ENCODE results near the gene BAZ2B. TPM values are rescaled to one million over a fixed set of nuclear protein-coding genes. Genes with fewer than 3 reads are reported as not detected.

BAZ2B gene
- total RNA-seq, 1 experiment from 2014 or later: 19.9 TPM

DNA sequence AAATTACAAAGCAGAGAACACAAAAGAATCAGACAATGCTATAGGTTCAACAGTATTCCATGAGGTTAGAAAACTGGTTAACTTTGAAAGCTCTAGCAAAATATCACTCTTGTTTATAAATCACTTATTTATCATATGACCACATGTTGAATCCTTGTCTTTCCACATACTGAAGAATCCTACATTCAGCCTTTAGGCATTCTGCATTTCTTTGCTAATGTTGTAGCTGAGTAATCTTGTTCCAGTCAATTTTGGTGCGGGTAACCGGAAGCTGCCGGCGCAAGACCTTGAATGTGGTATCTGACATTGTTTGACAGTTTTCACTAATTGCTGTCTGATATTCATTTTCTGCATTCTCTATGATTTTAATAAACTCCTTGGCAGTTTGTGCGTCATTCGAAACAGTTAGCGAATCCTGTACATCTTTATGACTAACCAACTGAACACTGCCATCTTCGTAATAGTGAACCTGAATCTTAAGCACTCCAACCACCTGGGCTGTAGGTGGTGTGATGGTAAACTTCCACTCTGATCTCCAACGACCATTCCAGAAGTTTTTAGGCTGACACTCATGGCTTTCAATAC is 154.1 kb downstream of the BAZ2B start:
- Histone ChIP-seq H3K4me3 (replicated peaks in 1 of 2; ENCODE audit: low read depth in 1 of 2, low read length in 2 of 2) (no peak overlapping the region), H3K27me3 (ENCODE audit: insufficient read depth, low read length) (no peaks in the 10 kb centered on the region), H3K9me3 (ENCODE audit: control insufficient read depth in 1 of 2, insufficient read depth in 1 of 2, low read depth in 1 of 2, low read length in 2 of 2) (no peaks in the 10 kb centered on the region), H3K4me1 (ENCODE audit: control insufficient read depth in 1 of 2, insufficient read depth in 2 of 2, low read length in 2 of 2) (no peaks in the 10 kb centered on the region), H2AFZ (ENCODE audit: low read depth, low read length, poor library complexity, severe bottlenecking) (no peak overlapping the region), H3K79me2 (ENCODE audit: insufficient read depth, low read length) (no peaks in the 10 kb centered on the region), H4K20me1 (ENCODE audit: insufficient read depth) (no peaks in the 10 kb centered on the region), H3K36me3 (ENCODE audit: control insufficient read depth in 1 of 2, insufficient read depth in 2 of 2, low read length in 2 of 2) (no peaks in the 10 kb centered on the region), H3K4me2 (ENCODE audit: low read length) (no peak overlapping the region), H3K9me2 (ENCODE audit: insufficient read depth) (no peaks in the 10 kb centered on the region), H3K9ac (ENCODE audit: low read length) (no peak overlapping the region), H3K27ac (ENCODE audit: low read depth, low read length) (no peak overlapping the region)
- POLR2A ChIA-PET: no interaction called here
- no TSS peak for BruUV-seq (replicated peaks)
- DNase-seq (ENCODE audit: low read depth, low spot score): no peak
- TF ChIP-seq, protein P1, sequence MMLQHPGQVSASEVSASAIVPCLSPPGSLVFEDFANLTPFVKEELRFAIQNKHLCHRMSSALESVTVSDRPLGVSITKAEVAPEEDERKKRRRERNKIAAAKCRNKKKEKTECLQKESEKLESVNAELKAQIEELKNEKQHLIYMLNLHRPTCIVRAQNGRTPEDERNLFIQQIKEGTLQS (IDR thresholded peaks at IDR 0.05): no peak
- TF ChIP-seq, protein P2, sequence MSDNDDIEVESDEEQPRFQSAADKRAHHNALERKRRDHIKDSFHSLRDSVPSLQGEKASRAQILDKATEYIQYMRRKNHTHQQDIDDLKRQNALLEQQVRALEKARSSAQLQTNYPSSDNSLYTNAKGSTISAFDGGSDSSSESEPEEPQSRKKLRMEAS (IDR thresholded peaks at IDR 0.05): no peak
- no peak for TF ChIP-seq EZH2phosphoT487 (IDR thresholded peaks at IDR 0.05; ENCODE audit: borderline replicate concordance)
- TF ChIP-seq, protein P3, sequence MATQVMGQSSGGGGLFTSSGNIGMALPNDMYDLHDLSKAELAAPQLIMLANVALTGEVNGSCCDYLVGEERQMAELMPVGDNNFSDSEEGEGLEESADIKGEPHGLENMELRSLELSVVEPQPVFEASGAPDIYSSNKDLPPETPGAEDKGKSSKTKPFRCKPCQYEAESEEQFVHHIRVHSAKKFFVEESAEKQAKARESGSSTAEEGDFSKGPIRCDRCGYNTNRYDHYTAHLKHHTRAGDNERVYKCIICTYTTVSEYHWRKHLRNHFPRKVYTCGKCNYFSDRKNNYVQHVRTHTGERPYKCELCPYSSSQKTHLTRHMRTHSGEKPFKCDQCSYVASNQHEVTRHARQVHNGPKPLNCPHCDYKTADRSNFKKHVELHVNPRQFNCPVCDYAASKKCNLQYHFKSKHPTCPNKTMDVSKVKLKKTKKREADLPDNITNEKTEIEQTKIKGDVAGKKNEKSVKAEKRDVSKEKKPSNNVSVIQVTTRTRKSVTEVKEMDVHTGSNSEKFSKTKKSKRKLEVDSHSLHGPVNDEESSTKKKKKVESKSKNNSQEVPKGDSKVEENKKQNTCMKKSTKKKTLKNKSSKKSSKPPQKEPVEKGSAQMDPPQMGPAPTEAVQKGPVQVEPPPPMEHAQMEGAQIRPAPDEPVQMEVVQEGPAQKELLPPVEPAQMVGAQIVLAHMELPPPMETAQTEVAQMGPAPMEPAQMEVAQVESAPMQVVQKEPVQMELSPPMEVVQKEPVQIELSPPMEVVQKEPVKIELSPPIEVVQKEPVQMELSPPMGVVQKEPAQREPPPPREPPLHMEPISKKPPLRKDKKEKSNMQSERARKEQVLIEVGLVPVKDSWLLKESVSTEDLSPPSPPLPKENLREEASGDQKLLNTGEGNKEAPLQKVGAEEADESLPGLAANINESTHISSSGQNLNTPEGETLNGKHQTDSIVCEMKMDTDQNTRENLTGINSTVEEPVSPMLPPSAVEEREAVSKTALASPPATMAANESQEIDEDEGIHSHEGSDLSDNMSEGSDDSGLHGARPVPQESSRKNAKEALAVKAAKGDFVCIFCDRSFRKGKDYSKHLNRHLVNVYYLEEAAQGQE (IDR thresholded peaks at IDR 0.05; ENCODE audit: low read depth): no peak
- TF ChIP-seq CEBPB (IDR thresholded peaks at IDR 0.05; ENCODE audit: low read depth): no peak
- no peak for TF ChIP-seq ZNF274 (IDR thresholded peaks at IDR 0.05; ENCODE audit: low read depth, low read length)
- TF ChIP-seq, protein P4, sequence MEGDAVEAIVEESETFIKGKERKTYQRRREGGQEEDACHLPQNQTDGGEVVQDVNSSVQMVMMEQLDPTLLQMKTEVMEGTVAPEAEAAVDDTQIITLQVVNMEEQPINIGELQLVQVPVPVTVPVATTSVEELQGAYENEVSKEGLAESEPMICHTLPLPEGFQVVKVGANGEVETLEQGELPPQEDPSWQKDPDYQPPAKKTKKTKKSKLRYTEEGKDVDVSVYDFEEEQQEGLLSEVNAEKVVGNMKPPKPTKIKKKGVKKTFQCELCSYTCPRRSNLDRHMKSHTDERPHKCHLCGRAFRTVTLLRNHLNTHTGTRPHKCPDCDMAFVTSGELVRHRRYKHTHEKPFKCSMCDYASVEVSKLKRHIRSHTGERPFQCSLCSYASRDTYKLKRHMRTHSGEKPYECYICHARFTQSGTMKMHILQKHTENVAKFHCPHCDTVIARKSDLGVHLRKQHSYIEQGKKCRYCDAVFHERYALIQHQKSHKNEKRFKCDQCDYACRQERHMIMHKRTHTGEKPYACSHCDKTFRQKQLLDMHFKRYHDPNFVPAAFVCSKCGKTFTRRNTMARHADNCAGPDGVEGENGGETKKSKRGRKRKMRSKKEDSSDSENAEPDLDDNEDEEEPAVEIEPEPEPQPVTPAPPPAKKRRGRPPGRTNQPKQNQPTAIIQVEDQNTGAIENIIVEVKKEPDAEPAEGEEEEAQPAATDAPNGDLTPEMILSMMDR (IDR thresholded peaks at IDR 0.05 in 2 of 3, conservative IDR thresholded peaks at IDR 0.05 in 1 of 3; ENCODE audit: borderline replicate concordance in 1 of 3, insufficient read depth in 1 of 3, low read depth in 2 of 3, low read length in 2 of 3): no peak
- no peak for TF ChIP-seq POLR2A (IDR thresholded peaks at IDR 0.05; ENCODE audit: borderline replicate concordance, extremely low read depth, insufficient read depth, insufficient read length)
- TF ChIP-seq EGR1 (IDR thresholded peaks at IDR 0.05; ENCODE audit: low read depth): no peak
- TF ChIP-seq SRF (IDR thresholded peaks at IDR 0.05; ENCODE audit: low read depth): no peak
- TF ChIP-seq RAD21 (IDR thresholded peaks at IDR 0.05; ENCODE audit: low read depth): no peak
- TF ChIP-seq EZH2 (IDR thresholded peaks at IDR 0.05): no peak
- TF ChIP-seq FOSL1 (IDR thresholded peaks at IDR 0.05; ENCODE audit: low read depth): no peak
- no peak for TF ChIP-seq CBX3 (IDR thresholded peaks at IDR 0.05; ENCODE audit: low read depth)
- TF ChIP-seq POLR2AphosphoS5 (IDR thresholded peaks at IDR 0.05; ENCODE audit: low read depth, low read length): no peak
- no peak for TF ChIP-seq JUND (IDR thresholded peaks at IDR 0.05)
- TF ChIP-seq ELF1 (IDR thresholded peaks at IDR 0.05; ENCODE audit: borderline replicate concordance, low read depth): no peak
- TF ChIP-seq SP1 (IDR thresholded peaks at IDR 0.05; ENCODE audit: low read depth): no peak
- TF ChIP-seq SIN3A (IDR thresholded peaks at IDR 0.05; ENCODE audit: low read depth): no peak
- intact Hi-C loops (cut with micrococcal nuclease): no loop called here
- CTCF ChIA-PET: no interaction called here
- ATAC-seq: no peak
- RAD21 ChIA-PET (ENCODE audit: low non-redundant PET in 1 of 2, low total read pairs in 2 of 2, uncharacterized antibody in 2 of 2, unreplicated experiment in 2 of 2): no interaction called here
